Mononuclear cell (primary cell): ENCODE results near the gene LYRM7. TPM values are rescaled to one million over a fixed set of nuclear protein-coding genes. Genes with fewer than 3 reads are reported as not detected.
"Not testable (repeated sequence)": the region's sequence is repeated elsewhere in the genome, so short reads cannot be mapped to it uniquely, and the experiment has no call there.

Source experiments
- H3K27me3 ChIP-seq: 2 replicates; pipeline ENCODE4 v1.6.0; 2011; ENCODE audit warnings: low read length, control low read depth; ENCODE audit not compliant: insufficient read depth
- H3K4me1 ChIP-seq: 2 replicates; pipeline ENCODE4 v1.5.1; 2011; ENCODE audit warnings: mild to moderate bottlenecking, low read length, control low read depth; ENCODE audit not compliant: insufficient read depth
- H3K4me3 ChIP-seq: 2 replicates; pipeline ENCODE4 v1.5.1; 2011; ENCODE audit warnings: mild to moderate bottlenecking, low read length, moderate library complexity
- H3K9me3 ChIP-seq: 2 replicates; pipeline ENCODE4 v1.5.1; 2011; ENCODE audit warnings: low read depth, mild to moderate bottlenecking, control low read depth, low read length
- total RNA-seq: library from RNA; depleted of rRNA; stranded (reverse); fragments of >200 nt; gene quantifications from one replicate; pipeline ENCODE4 v1.2.3, GENCODE V29; 2012

LYRM7 gene
- total RNA-seq, 1 donor, result 6.7 TPM

GRCh38 chr5:131164191-131165118, 6.3 kb upstream of the LYRM7 start:
- H3K27me3 ChIP-seq, result no peaks in the 10 kb centered on the region
- H3K4me1 ChIP-seq, result peaks cover 26% of the 10 kb centered on the region
- no peaks in the 10 kb centered on the region for H3K9me3 ChIP-seq
- H3K4me3 ChIP-seq, result peak overlapping the region; percentile 83

GRCh38 chr5:131165119-131165727, 5.5 kb upstream of the LYRM7 start, which contains the start of gene HINT1:
HINT1 (minus strand) TSS chr5:131165256; CDS start chr5:131165205, 51 bp downstream.
- no peaks in the 10 kb centered on the region for H3K27me3 ChIP-seq
- no peaks in the 10 kb centered on the region for H3K9me3 ChIP-seq
- peaks cover 30% of the 10 kb centered on the region for H3K4me1 ChIP-seq
- peak within 1 kb of the TSS; percentile 83 for H3K4me3 ChIP-seq

GRCh38 chr5:131167615-131168014, 3.1 kb upstream of the LYRM7 start:
- H3K4me1 ChIP-seq, result peaks cover 35% of the 10 kb centered on the region
- no peak overlapping the region for H3K4me3 ChIP-seq
- no peaks in the 10 kb centered on the region for H3K27me3 ChIP-seq
- no peaks in the 10 kb centered on the region for H3K9me3 ChIP-seq

GRCh38 chr5:131169810-131170539, 769 bp upstream of the LYRM7 start:
- Histone ChIP-seq H3K27me3 (no peaks in the 10 kb centered on the region), H3K9me3 (no peaks in the 10 kb centered on the region), H3K4me3 (peak overlapping the region; percentile 50), H3K4me1 (peaks cover 24% of the 10 kb centered on the region)

GRCh38 chr5:131171276-131171810, 599 bp downstream of the LYRM7 start:
- H3K4me3 ChIP-seq, result peak overlapping the region; percentile 50
- H3K9me3 ChIP-seq, result no peaks in the 10 kb centered on the region
- peaks cover 18% of the 10 kb centered on the region for H3K4me1 ChIP-seq
- H3K27me3 ChIP-seq, result no peaks in the 10 kb centered on the region

GRCh38 chr5:131180407-131180806, 9.7 kb downstream of the LYRM7 start:
- Histone ChIP-seq H3K4me3 (no peak overlapping the region), H3K9me3 (no peaks in the 10 kb centered on the region), H3K27me3 (no peaks in the 10 kb centered on the region), H3K4me1 (no peaks in the 10 kb centered on the region)

- Histone ChIP-seq H3K27me3 (no peaks in the 10 kb centered on the region), H3K4me1 (no peaks in the 10 kb centered on the region), H3K9me3 (no peaks in the 10 kb centered on the region), H3K4me3 (no peak overlapping the region)
These were observed 12.1 kb downstream of the LYRM7 start for GRCh38 chr5:131182839-131183238.

GRCh38 chr5:131185523-131186104, 14.9 kb downstream of the LYRM7 start:
- H3K27me3 ChIP-seq, result no peaks in the 10 kb centered on the region
- no peaks in the 10 kb centered on the region for H3K4me1 ChIP-seq
- no peaks in the 10 kb centered on the region for H3K9me3 ChIP-seq
- H3K4me3 ChIP-seq, result no peak overlapping the region

GRCh38 chr5:131186561-131187256, 16.0 kb downstream of the LYRM7 start:
- Histone ChIP-seq H3K27me3 (no peaks in the 10 kb centered on the region), H3K9me3 (no peaks in the 10 kb centered on the region)

GRCh38 chr5:131193106-131193505, 22.4 kb downstream of the LYRM7 start:
- Histone ChIP-seq H3K4me1 (no peaks in the 10 kb centered on the region), H3K4me3 (no peak overlapping the region), H3K9me3 (no peaks in the 10 kb centered on the region), H3K27me3 (no peaks in the 10 kb centered on the region)

More at GRCh38 chr5:131186561-131187256, 16.0 kb downstream of the LYRM7 start:
- no peaks in the 10 kb centered on the region for H3K4me1 ChIP-seq
- no peak overlapping the region for H3K4me3 ChIP-seq

GRCh38 chr5:131193897-131194296, 23.2 kb downstream of the LYRM7 start:
- H3K27me3 ChIP-seq, H3K4me3 ChIP-seq, H3K9me3 ChIP-seq, H3K4me1 ChIP-seq: not testable (repeated sequence)

- Histone ChIP-seq H3K4me1 (no peaks in the 10 kb centered on the region), H3K9me3 (no peaks in the 10 kb centered on the region), H3K27me3 (no peaks in the 10 kb centered on the region), H3K4me3 (no peak overlapping the region)
These were observed 24.0 kb downstream of the LYRM7 start for GRCh38 chr5:131194725-131195124.

- H3K27me3 ChIP-seq, result no peaks in the 10 kb centered on the region
- no peak overlapping the region for H3K4me3 ChIP-seq
- H3K4me1 ChIP-seq, result no peaks in the 10 kb centered on the region
- H3K9me3 ChIP-seq, result no peaks in the 10 kb centered on the region
These were observed 25.0 kb downstream of the LYRM7 start for GRCh38 chr5:131195696-131196095.

- no peaks in the 10 kb centered on the region for H3K27me3 ChIP-seq
- H3K4me1 ChIP-seq, result no peaks in the 10 kb centered on the region
- no peaks in the 10 kb centered on the region for H3K9me3 ChIP-seq
- H3K4me3 ChIP-seq, result no peak overlapping the region
These were observed 25.6 kb downstream of the LYRM7 start for GRCh38 chr5:131196331-131196730.
